WI38 (cell line): ENCODE data around the gene CCNF.

Experiments
- H3K4me3 ChIP-seq: 2 replicates; pipeline ENCODE4 v1.5.1; 2011; ENCODE audit warnings: low read depth, mild to moderate bottlenecking, control low read depth, low read length
- TF ChIP-seq, protein P1 (sequence below): IDR thresholded peaks from 2 replicates; pipeline ENCODE4 v1.5.1; 2012; ENCODE audit warnings: low read depth, mild to moderate bottlenecking, control low read depth, low read length

The CCNF gene

DNA sequence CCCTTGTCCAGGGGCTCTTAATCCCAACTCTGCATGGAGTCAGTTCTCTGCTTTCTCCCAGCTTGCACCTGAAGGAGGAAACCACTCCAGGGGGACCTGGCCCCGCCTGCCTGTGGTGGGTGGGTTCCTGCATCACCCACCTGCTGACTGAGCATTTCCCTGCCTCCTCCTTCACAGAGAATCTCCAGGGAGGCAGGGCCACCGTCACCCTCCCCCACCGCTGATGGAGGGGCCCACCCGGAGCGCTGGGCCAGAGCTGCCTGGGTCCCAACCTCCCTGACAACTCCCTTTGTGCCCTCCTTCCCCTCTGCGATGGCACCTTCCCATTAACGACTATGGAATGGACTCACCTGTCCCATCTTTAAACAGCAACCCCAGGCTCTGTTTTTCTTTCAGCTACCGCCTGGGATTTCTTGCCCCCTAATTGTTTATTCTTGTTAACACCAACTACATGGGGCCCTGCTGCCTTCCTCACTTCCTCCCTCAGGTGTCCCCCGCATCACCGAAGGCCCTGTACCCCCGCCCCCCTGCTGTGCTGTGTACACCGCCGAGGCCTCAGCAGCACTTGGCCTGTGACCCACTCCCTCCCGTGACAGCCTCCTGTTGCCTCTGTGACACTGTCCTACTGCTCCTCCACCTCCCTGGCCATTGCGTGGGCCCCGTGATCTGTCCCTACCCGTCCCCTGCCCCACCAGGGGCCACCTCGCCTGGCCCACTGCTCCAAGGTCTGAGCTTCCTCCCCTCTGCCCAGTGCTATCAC is 29.8 kb downstream of the CCNF start:
- TF ChIP-seq, protein P1, sequence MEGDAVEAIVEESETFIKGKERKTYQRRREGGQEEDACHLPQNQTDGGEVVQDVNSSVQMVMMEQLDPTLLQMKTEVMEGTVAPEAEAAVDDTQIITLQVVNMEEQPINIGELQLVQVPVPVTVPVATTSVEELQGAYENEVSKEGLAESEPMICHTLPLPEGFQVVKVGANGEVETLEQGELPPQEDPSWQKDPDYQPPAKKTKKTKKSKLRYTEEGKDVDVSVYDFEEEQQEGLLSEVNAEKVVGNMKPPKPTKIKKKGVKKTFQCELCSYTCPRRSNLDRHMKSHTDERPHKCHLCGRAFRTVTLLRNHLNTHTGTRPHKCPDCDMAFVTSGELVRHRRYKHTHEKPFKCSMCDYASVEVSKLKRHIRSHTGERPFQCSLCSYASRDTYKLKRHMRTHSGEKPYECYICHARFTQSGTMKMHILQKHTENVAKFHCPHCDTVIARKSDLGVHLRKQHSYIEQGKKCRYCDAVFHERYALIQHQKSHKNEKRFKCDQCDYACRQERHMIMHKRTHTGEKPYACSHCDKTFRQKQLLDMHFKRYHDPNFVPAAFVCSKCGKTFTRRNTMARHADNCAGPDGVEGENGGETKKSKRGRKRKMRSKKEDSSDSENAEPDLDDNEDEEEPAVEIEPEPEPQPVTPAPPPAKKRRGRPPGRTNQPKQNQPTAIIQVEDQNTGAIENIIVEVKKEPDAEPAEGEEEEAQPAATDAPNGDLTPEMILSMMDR: no peak
- H3K4me3 ChIP-seq: peak overlapping the region; percentile 66

DNA sequence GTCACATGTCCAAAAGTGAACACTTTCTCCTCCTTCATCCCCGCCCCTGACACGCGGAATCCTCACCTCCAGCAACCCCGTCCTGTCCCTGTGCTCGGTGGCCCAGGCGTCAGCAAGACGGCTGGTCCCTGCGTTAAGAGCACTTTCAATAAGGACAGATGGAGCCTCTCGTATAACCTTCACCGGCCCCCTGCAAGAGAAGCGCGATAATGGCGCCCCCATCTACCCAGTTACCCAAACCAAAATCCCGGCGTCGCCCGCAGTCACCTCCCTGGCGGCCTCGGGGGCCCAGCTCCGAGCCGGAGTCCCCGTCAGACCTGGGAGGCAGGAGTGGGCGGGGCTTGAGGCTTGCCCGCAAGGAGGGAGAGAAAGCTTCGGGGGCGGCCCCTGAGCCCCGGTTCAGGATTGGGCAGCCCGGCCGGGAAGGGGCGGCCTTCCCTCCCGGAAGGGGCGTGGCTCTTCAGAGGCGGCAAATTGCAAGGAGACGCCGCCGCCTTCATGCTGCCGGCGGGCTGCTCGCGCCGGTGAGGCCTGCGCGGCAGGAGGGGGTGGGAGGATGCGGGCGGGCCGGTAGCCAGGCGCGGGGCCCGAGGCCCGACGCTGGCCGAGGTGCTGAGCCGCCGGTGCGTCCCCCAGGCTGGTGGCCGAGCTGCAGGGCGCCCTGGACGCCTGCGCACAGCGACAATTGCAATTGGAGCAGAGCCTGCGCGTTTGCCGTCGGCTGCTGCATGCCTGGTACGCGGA is 30.6 kb downstream of the CCNF start, which contains the start of gene TEDC2:
Gene TEDC2 (plus strand): TSS at position 463 of the 744 bp plus-strand sequence. CDS start 36 bp downstream, at position 499.
- H3K4me3 ChIP-seq: peak within 1 kb of the TSS; percentile 66

DNA sequence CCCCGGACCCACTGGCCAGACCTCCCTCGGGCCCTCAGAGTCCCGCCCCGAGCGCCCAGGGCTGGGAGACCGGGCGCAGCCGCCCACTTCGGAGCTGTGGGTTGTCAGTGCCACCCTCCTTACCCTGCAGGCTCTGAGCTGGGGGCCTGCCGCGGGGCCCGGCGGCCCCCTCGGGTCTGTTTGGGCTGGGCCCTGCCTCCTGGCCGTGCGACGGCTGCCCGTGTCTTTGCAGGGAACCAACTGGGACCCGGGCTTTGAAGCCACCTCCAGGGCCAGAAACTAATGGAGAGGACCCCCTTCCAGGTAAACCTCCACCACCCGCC is 31.1 kb downstream of the CCNF start:
- TF ChIP-seq, protein P1: no peak
- H3K4me3 ChIP-seq: peak overlapping the region; percentile 66

More for the DNA sequence above, 30.6 kb downstream of the CCNF start, which contains the start of gene TEDC2:
- TF ChIP-seq, protein P1: no peak

DNA sequence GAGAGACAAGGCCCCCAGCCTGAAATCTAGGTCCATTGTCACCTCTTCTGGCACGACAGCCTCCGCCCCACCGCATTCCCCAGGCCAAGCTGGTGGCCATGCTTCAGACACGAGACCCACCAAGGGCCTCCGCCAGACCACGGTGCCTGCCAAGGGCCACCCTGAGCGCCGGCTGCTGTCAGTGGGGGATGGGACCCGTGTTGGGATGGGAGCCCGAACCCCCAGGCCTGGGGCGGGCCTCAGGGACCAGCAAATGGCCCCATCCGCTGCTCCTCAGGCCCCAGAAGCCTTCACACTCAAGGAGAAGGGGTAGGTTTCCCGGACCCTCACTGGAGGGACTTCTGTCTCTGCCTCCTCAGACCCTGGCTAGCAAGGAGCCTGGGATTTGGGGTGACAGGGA is 31.7 kb downstream of the CCNF start:
- TF ChIP-seq, protein P1: no peak
- peak overlapping the region; percentile 66 for H3K4me3 ChIP-seq

DNA sequence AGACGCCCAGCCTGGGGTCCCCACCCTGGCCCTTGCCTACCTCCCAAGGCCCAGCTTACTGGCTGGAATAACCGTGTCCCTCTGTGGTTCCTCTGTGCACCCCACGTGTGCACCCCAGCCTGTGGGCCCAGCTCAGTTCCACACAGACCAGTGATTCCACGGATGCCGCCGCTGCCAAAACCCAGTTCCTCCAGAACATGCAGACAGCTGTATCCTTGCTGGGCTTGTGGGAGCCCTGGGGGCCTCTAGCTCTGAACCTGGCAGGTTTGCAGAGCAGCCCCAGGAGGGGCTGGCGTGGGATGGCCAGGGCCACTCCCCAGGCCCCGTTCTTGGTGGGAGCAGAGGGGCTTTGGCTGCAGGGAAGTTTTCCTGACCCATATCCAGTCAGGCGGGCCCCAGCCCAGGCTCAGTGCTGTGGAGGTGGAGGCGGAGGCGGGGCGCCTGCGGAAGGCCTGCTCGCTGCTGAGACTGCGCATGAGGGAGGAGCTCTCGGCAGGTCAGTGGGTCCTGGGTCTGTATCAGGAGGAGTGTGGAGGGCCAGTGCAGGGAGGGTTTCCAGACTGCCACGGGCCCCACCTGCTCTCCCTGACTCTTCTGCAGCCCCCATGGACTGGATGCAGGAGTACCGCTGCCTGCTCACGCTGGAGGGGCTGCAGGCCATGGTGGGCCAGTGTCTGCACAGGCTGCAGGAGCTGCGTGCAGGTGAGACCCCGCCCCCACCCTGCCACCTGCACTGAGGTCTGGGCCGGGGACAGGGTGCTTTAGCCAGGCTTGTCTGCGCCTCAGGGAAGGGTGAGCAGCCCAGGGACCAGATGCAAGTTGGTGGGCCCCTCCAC is 33.0 kb downstream of the CCNF start:
- no peak overlapping the region for H3K4me3 ChIP-seq
- TF ChIP-seq, protein P1: no peak

DNA sequence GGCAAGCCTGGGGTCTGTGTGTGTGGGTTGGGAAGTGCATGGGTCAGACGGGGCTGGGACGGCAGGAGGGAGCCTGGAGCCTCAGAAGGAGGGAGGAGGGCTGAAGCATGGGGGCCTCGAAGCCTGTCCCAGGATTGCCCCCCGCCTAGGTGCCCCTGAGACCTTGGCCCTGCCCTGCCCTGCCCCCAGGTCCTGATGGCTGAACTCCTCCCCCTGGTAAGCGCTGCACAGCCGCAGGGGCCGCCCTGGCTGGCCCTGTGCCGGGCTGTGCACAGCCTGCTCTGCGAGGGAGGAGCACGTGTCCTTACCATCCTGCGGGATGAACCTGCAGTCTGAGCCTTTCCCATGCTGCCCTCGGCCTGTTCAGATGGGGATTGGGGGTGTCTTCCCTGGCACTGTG is 35.1 kb downstream of the CCNF start:
- TF ChIP-seq, protein P1: no peak
- H3K4me3 ChIP-seq: no peak overlapping the region
